T-cell (primary cell): ENCODE results near the gene SEMA4D. TPM values are rescaled to one million over a fixed set of nuclear protein-coding genes. Genes with fewer than 3 reads are reported as not detected.
A peak's percentile ranks its signal among the peaks of the same experiment; 100 is the strongest.

Experiments
- ATAC-seq, 4 experiments: fragments of 200-7000 bp in 3 of 4; fragments of 150-1000 bp in 1 of 4; cut with Tn5 transposase; replicated peaks in 1 of 4; 1 replicate in 3 of 4; 2 replicates in 1 of 4; pipeline ENCODE4 v1.10.0; 2021; ENCODE audit warnings: moderate library complexity in 3 of 4, mild to moderate bottlenecking in 2 of 4, moderate number of reproducible peaks in 1 of 4
- CTCF ChIA-PET, 2 donors: fragments of 300-600 bp; sonication (Branson Sonifier 250); formaldehyde crosslinking; loops; one replicate each; lab custom pipeline; 2022; ENCODE audit warnings: antibody characterized with exemption in 2 of 2; lab: Charles Lee
- POLR2A ChIA-PET, 2 donors: fragments of 300-600 bp; sonication (Branson Sonifier 250); formaldehyde crosslinking; loops; one replicate each; lab custom pipeline; 2022; ENCODE audit warnings: antibody characterized with exemption in 2 of 2; lab: Charles Lee
- DNase-seq, 35 experiments: peaks; one replicate each; pipeline versions ENCODE4 v3.0.0 to v3.0.0-alpha.2; 2013 to 2023
- H3K27ac ChIP-seq: one replicate; pipeline ENCODE4 v1.5.1; 2013; ENCODE audit warnings: low read length
- H3K27me3 ChIP-seq, 2 experiments: replicated peaks in 1 of 2; 1 replicate in 1 of 2; 2 replicates in 1 of 2; pipeline versions ENCODE4 v1.6.1 to v1.7.0; 2013; ENCODE audit warnings: low read length in 1 of 2, mixed read lengths in 1 of 2; ENCODE audit not compliant: control insufficient read depth in 2 of 2, insufficient read depth in 2 of 2; ENCODE audit errors: extremely low read depth in 1 of 2
- H3K36me3 ChIP-seq, 2 donors: 1 replicate in 1 of 2; 2 replicates in 1 of 2; pipeline versions ENCODE4 v1.6.1 to v1.7.0; 2013; ENCODE audit warnings: low read length in 1 of 2; ENCODE audit not compliant: control insufficient read depth in 2 of 2, insufficient read depth in 1 of 2; ENCODE audit errors: extremely low read depth in 1 of 2
- H3K4me1 ChIP-seq, 2 experiments: 1 replicate in 1 of 2; 2 replicates in 1 of 2; pipeline versions ENCODE4 v1.6.1 to v1.7.0; 2013; ENCODE audit warnings: low read length in 2 of 2, mixed read lengths in 1 of 2; ENCODE audit not compliant: insufficient read depth in 2 of 2, control insufficient read depth in 1 of 2; ENCODE audit errors: extremely low read depth in 1 of 2
- H3K4me3 ChIP-seq, 2 donors: 1 replicate in 1 of 2; 2 replicates in 1 of 2; pipeline versions ENCODE4 v1.5.1 to v1.7.0; 2013; ENCODE audit warnings: mild to moderate bottlenecking in 2 of 2, low read length in 1 of 2, moderate library complexity in 1 of 2; ENCODE audit not compliant: control insufficient read depth in 1 of 2; ENCODE audit errors: extremely low read depth in 1 of 2
- H3K9me3 ChIP-seq: 2 replicates; pipeline ENCODE4 v1.7.0; 2013
- H3K27ac Mint-ChIP-seq, 2 donors: one replicate each; pipeline ENCODE4 v1.8.0; 2020 to 2021; ENCODE audit warnings: mild to moderate bottlenecking in 2 of 2, mixed read lengths in 2 of 2
- H3K27me3 Mint-ChIP-seq, 2 donors: one replicate each; pipeline ENCODE4 v1.8.0; 2021 to 2022; ENCODE audit warnings: mixed read lengths in 2 of 2
- H3K36me3 Mint-ChIP-seq: one replicate; pipeline ENCODE4 v1.8.0; 2021; ENCODE audit warnings: mixed read lengths
- H3K4me1 Mint-ChIP-seq, 3 donors: one replicate each; pipeline ENCODE4 v1.8.0; 2020 to 2022; ENCODE audit warnings: mixed read lengths in 3 of 3, mild to moderate bottlenecking in 1 of 3
- H3K4me3 Mint-ChIP-seq, 3 donors: one replicate each; pipeline ENCODE4 v1.8.0; 2020 to 2022; ENCODE audit warnings: mild to moderate bottlenecking in 3 of 3, mixed read lengths in 3 of 3, moderate library complexity in 3 of 3
- H3K9me3 Mint-ChIP-seq, 3 donors: one replicate each; pipeline ENCODE4 v1.8.0; 2020 to 2022; ENCODE audit warnings: mixed read lengths in 3 of 3
- WGBS: methylation state at CpG from one replicate; pipeline ENCODE4 v1.1.5; 2013; ENCODE audit warnings: missing lambda C conversion rate; ENCODE audit not compliant: insufficient coverage; 5-methylcytosine and 5-hydroxymethylcytosine counted together
- total RNA-seq, 35 experiments: library from RNA in 6 of 35; stranded (reverse) in 6 of 35; fragments of 120-200 nt in 1 of 35; gene quantifications; one replicate each; pipeline versions ENCODE4 v1.2.1 to v1.2.4 and lab custom pipeline; 2013 to 2026

Gene SEMA4D
- total RNA-seq, 5 donors from 2014 or later (not counting 1 experiment from before 2014, with no cell fraction given): 347 to 585 (median 434) TPM

DNA sequence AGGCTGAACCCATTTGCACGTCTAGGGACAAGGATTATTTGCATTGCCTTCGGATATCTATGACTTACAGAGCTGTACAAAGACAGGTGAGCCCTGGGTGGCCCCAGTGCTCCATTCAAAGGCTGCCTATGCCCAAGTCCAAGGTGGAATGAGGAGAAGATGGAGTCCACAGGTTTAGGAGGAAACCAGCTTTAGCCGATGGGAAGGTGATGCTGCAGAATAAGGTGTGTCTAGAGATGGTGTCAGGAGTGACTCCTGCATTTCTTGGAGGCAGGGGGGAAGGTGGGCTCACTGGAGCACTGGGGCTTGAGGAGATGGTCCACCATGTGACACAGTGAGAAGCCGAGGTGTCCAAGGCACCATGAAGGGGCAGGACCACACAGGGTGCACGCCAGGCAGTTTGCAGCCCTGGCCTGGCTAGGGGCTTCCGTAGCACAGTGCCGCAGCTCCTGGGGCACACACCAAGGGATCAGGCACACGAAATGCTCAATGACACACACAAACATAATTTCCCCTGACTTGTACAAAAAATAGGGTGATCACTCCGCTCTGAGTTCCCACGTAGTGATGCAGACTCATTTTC lies 32.1 kb downstream of the SEMA4D start:
- POLR2A ChIA-PET: no interaction called here
- H3K36me3 Mint-ChIP-seq: peaks cover 60% of the 10 kb centered on the region
- DNase-seq: no peak
- no peak for ATAC-seq
- CTCF ChIA-PET: interaction anchor here (0.5 to 1.5 kb wide), 3 partner anchors 20 to 64 kb away, joined by 3 read pairs; no protein-coding TSS in a partner anchor
- Histone ChIP-seq H3K9me3 (no peaks in the 10 kb centered on the region), H3K4me1 (peaks cover 89 to 90% of the 10 kb centered on the region in 2 experiments), H3K27ac (peak overlapping the region; percentile 88), H3K27me3 (no peaks in the 10 kb centered on the region), H3K4me3 (no peak overlapping the region), H3K36me3 (peaks cover 4 to 20% of the 10 kb centered on the region in 2 donors)
- peak overlapping the region; percentile 97 to 98 for H3K27ac Mint-ChIP-seq
- H3K4me1 Mint-ChIP-seq: peaks cover 98% of the 10 kb centered on the region in 3 donors
- H3K27me3 Mint-ChIP-seq: no peaks in the 10 kb centered on the region
- WGBS: 87% methylated on average over 7 of the region's 10 CpGs
- no peaks in the 10 kb centered on the region for H3K9me3 Mint-ChIP-seq
- H3K4me3 Mint-ChIP-seq: peak overlapping the region; percentile 39 to 80 (median 68)

DNA sequence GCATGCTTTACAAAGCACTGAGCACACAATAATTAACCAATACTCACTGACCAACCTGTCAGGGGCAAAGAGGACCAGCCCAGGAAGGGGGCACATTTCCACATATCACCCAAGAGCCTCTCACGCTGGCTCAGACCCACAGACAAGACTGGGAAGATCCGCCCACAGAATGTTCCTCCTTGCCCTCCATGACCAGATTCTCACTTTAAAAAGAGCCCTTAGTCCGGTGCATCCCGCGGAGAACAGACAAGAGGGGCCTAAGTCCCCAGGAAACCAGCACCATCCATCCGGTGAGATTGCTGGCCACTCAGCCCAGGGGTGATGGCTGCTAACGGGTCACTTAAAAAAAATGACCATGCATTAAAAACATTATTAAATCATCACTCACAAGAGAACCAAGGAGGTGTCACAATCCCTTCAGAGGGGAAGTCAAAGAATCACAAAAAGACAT lies 32.9 kb downstream of the SEMA4D start:
- H3K27me3 ChIP-seq: no peaks in the 10 kb centered on the region
- peak overlapping the region in 1 of 2 donors; percentile 60 for H3K4me3 ChIP-seq
- ATAC-seq (no peak), DNase-seq (no peak)
- 22% methylated on average over 5 of the region's 7 CpGs for WGBS
- H3K4me1 Mint-ChIP-seq: peaks cover 98% of the 10 kb centered on the region in 3 donors
- no peaks in the 10 kb centered on the region for H3K9me3 Mint-ChIP-seq
- H3K4me3 Mint-ChIP-seq: peak overlapping the region; percentile 39 to 80 (median 77)
- peak overlapping the region; percentile 97 to 98 for H3K27ac Mint-ChIP-seq
- CTCF ChIA-PET: interaction anchor here (0.5 to 1.5 kb wide), 4 partner anchors 20 to 65 kb away, joined by 3 to 5 read pairs (median 3); no protein-coding TSS in a partner anchor
- H3K36me3 ChIP-seq: peaks cover 5 to 26% of the 10 kb centered on the region in 2 donors
- peaks cover 55% of the 10 kb centered on the region for H3K36me3 Mint-ChIP-seq
- H3K4me1 ChIP-seq: peaks cover 86 to 92% of the 10 kb centered on the region in 2 experiments
- peak overlapping the region; percentile 88 for H3K27ac ChIP-seq
- no peaks in the 10 kb centered on the region for H3K9me3 ChIP-seq
- H3K27me3 Mint-ChIP-seq: no peaks in the 10 kb centered on the region
- POLR2A ChIA-PET: no interaction called here

DNA sequence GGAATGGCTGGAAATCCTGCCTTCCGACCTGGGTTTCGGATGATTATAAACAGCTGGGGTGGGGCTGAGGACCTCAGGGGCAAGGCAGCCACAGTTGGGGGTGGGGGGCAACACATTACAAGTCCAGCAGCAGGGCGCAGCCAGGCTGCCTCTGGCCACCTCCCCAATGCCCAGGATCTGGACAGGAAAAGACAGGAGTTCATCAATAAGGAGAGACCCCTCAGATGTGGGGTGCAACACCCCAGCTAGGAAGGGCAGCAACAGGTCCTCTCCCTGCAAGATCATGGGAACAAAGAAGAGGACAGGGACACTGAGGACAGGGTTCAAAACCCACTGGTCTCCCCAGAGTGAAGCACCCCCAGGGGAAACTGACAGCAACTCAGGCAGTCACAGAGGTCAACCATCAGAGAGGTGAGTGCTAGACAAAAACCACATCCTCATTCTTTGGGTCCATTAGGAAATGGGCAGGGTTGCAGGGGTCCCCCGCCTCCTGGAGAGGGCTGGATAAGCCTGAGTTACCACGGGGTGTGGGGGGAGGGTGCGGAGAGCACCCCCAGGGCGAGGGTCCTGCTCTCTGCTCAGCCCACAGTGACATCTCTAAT lies 33.5 kb downstream of the SEMA4D start:
- no peak for DNase-seq
- no peaks in the 10 kb centered on the region for H3K9me3 Mint-ChIP-seq
- H3K27ac Mint-ChIP-seq: peak overlapping the region; percentile 97 to 98
- peak overlapping the region; percentile 25 to 60 for H3K4me3 ChIP-seq
- H3K36me3 ChIP-seq: peaks cover 10 to 27% of the 10 kb centered on the region in 2 donors
- peaks cover 84 to 95% of the 10 kb centered on the region in 2 experiments for H3K4me1 ChIP-seq
- H3K4me1 Mint-ChIP-seq: peaks cover 98% of the 10 kb centered on the region in 3 donors
- CTCF ChIA-PET: interaction anchor here in 1 of 2 donors (0.6 to 1.5 kb wide), 4 partner anchors 30 to 82 kb away, joined by 3 to 5 read pairs (median 3); no protein-coding TSS in a partner anchor
- peaks cover 51% of the 10 kb centered on the region for H3K36me3 Mint-ChIP-seq
- ATAC-seq: peak in 3 of 4 experiments; percentile 3 to 21 (median 5)
- no peaks in the 10 kb centered on the region for H3K27me3 ChIP-seq
- POLR2A ChIA-PET: interaction anchor here in 1 of 2 donors (0.6 to 0.9 kb wide), 2 partner anchors 16 to 21 kb away, joined by 3 to 7 read pairs; no protein-coding TSS in a partner anchor
- H3K27ac ChIP-seq: peak overlapping the region; percentile 88
- peak overlapping the region; percentile 77 to 81 (median 80) for H3K4me3 Mint-ChIP-seq
- H3K27me3 Mint-ChIP-seq: no peaks in the 10 kb centered on the region
- H3K9me3 ChIP-seq: no peaks in the 10 kb centered on the region
- WGBS: 7% methylated on average over 3 of the region's 7 CpGs

DNA sequence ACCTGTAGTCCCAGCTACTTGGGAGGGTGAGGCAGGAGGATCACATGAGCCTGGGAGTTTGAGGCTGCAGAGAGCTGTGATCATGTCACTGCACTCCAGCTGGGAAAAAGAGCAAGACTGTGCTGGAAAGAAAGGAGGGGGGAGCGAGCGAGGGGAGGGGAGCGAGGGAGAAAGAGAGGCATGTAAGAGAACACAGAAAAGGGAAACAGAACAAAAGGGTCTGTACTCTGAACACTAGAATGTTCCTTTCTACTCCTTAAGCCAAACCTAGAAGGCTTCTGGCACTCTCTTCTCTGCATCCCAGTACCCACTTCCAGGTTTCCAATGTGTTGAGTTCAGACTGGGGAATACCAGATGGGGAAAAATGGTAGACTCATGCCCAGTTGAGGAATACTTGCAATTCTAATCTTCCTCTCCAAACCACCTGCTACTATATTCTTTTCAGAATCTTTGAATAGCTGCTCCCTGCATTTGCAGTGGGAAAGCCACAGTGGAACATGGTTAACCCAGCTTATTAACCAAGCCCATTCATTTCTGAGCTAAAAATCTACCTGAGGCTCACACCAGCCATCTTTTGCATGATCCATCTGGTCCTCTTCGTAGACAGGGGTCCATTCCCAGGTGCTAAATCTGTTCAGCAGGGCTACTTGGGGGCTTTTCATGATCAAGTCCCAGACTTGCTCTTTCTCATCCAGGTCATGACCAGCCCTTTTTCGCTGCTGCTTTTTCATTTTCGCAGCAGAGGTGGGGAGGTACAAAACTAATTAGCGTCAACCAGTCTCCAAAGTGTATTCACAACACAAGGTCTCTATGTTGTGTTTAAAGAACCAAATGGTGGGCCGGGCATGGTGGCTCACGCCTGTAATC lies 34.9 kb downstream of the SEMA4D start:
- 71% methylated on average over 1 of the region's 9 CpGs for WGBS
- H3K4me3 Mint-ChIP-seq: peak overlapping the region; percentile 7 to 80 (median 37)
- peak overlapping the region; percentile 88 for H3K27ac ChIP-seq
- H3K4me1 ChIP-seq: peaks cover 78 to 98% of the 10 kb centered on the region in 2 experiments
- CTCF ChIA-PET: interaction anchor here (0.7 to 0.8 kb wide), 4 partner anchors 66 to 86 kb away, joined by 3 to 4 read pairs (median 3); no protein-coding TSS in a partner anchor
- H3K27me3 ChIP-seq: no peaks in the 10 kb centered on the region
- H3K27me3 Mint-ChIP-seq: no peaks in the 10 kb centered on the region
- peaks cover 42% of the 10 kb centered on the region for H3K36me3 Mint-ChIP-seq
- no peaks in the 10 kb centered on the region for H3K9me3 Mint-ChIP-seq
- POLR2A ChIA-PET: interaction anchor here in 1 of 2 donors (0.7 to 1.0 kb wide), 2 partner anchors 16 to 27 kb away, joined by 3 to 6 read pairs; no protein-coding TSS in a partner anchor
- H3K27ac Mint-ChIP-seq: peak overlapping the region; percentile 97 to 98
- H3K36me3 ChIP-seq: peaks cover 10 to 35% of the 10 kb centered on the region in 2 donors
- H3K4me1 Mint-ChIP-seq: peaks cover 98% of the 10 kb centered on the region in 3 donors
- no peak for ATAC-seq
- H3K4me3 ChIP-seq: no peak overlapping the region
- no peak for DNase-seq
- no peaks in the 10 kb centered on the region for H3K9me3 ChIP-seq

DNA sequence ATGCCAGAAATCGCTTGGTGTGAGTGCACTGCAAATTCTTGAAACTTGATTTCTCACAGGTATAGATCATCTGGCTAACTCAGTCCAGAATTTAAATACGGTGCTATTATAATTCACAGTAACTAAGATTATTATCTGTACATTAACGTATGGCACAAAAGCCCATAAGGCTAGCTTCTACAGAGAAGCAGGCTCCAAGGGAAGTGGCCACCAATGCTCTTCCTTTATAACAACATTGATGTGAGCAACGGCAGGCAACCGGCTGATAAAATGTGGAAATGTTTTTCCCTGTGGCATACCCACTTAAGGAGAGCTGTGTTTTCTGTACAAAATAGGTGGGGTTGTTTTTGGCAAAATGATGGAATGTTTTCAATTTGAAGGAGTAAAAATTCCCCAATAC lies 35.7 kb downstream of the SEMA4D start:
- peaks cover 98% of the 10 kb centered on the region in 3 donors for H3K4me1 Mint-ChIP-seq
- H3K9me3 Mint-ChIP-seq: no peaks in the 10 kb centered on the region
- no peaks in the 10 kb centered on the region for H3K27me3 Mint-ChIP-seq
- peaks cover 40% of the 10 kb centered on the region for H3K36me3 Mint-ChIP-seq
- H3K27ac Mint-ChIP-seq: peak overlapping the region; percentile 97 to 98
- CTCF ChIA-PET: interaction anchor here (0.8 kb wide), 2 partner anchors 67 to 87 kb away, joined by 3 read pairs; no protein-coding TSS in a partner anchor
- Histone ChIP-seq H3K27me3 (no peaks in the 10 kb centered on the region), H3K4me1 (peaks cover 72 to 98% of the 10 kb centered on the region in 2 experiments), H3K9me3 (no peaks in the 10 kb centered on the region), H3K4me3 (no peak overlapping the region), H3K36me3 (peaks cover 10 to 32% of the 10 kb centered on the region in 2 donors), H3K27ac (peak overlapping the region; percentile 25)
- POLR2A ChIA-PET: interaction anchor here in 1 of 2 donors (0.7 to 1.0 kb wide), 2 partner anchors 17 to 28 kb away, joined by 3 to 6 read pairs; no protein-coding TSS in a partner anchor
- peak overlapping the region; percentile 7 to 80 (median 37) for H3K4me3 Mint-ChIP-seq
- ATAC-seq (no peak), DNase-seq (no peak)
- WGBS: 80% methylated on average over 1 of the region's 5 CpGs
